SK-N-SH (cell line): Measurements from ENCODE around the gene FBXL15. TPM values are rescaled to one million over a fixed set of nuclear protein-coding genes. Genes with fewer than 3 reads are reported as not detected.

ENCODE experiments used
- CTCF ChIA-PET: fragments of 300-600, 350-600 bp; formaldehyde crosslinking; extraction: SDS; loops from one replicate; lab custom pipeline; 2021; lab: Yijun Ruan, JAX
- POLR2A ChIA-PET: fragments of 350-600 bp; sonication (Branson Sonifier 250); formaldehyde crosslinking; extraction: SDS; loops from one replicate; lab custom pipeline; 2020; ENCODE audit warnings: antibody characterized with exemption, inconsistent platforms; lab: Yijun Ruan, JAX
- DNase-seq: peaks from one replicate; pipeline ENCODE4 v3.0.0; 2012
- H2AFZ ChIP-seq: fragments of 200-600 bp; sonication (generic); 2 replicates; pipeline ENCODE4 v1.8.1; 2016; ENCODE audit warnings: antibody characterized with exemption, mild to moderate bottlenecking, low read depth
- H3F3A ChIP-seq: fragments of 200-600 bp; sonication (generic); replicated peaks from 2 replicates; pipeline ENCODE3; 2016; ENCODE audit warnings: antibody characterized with exemption, mild to moderate bottlenecking; ENCODE audit not compliant: insufficient read depth
- H3K27ac ChIP-seq, 2 experiments: fragments of 200-500 bp in 1 of 2; fragments of 200-600 bp in 1 of 2; sonication (Bioruptor generic) in 1 of 2; sonication (generic), shearing (Covaris generic) in 1 of 2; 2 replicates each; pipeline versions ENCODE4 v1.5.1 to v1.6.1; 2014 to 2016; ENCODE audit warnings: low read depth in 2 of 2, inconsistent platforms in 1 of 2, low read length in 1 of 2, mild to moderate bottlenecking in 1 of 2, mixed read lengths in 1 of 2
- H3K27me3 ChIP-seq: fragments of 200-600 bp; sonication (generic), shearing (Covaris generic); 2 replicates; pipeline ENCODE4 v1.6.1; 2016; ENCODE audit warnings: mixed run types; ENCODE audit not compliant: insufficient read depth
- H3K36me3 ChIP-seq, 2 experiments: fragments of 200-500 bp in 1 of 2; fragments of 200-600 bp in 1 of 2; sonication (Bioruptor generic) in 1 of 2; sonication (generic) in 1 of 2; replicated peaks in 1 of 2; 2 replicates each; pipeline versions ENCODE3 to v1.5.1; 2014 to 2016; ENCODE audit warnings: low read length in 1 of 2, mild to moderate bottlenecking in 1 of 2; ENCODE audit not compliant: insufficient read depth in 2 of 2, control insufficient read depth in 1 of 2
- H3K4me1 ChIP-seq, 2 experiments: fragments of 200-500 bp in 1 of 2; fragments of 200-600 bp in 1 of 2; sonication (Bioruptor generic) in 1 of 2; sonication (generic), shearing (Covaris generic) in 1 of 2; 2 replicates each; pipeline versions ENCODE4 v1.5.1 to v1.6.1; 2014 to 2016; ENCODE audit warnings: low read depth in 1 of 2, low read length in 1 of 2, mixed run types in 1 of 2; ENCODE audit not compliant: insufficient read depth in 2 of 2, control insufficient read depth in 1 of 2
- H3K4me2 ChIP-seq: fragments of 200-600 bp; sonication (generic), shearing (Covaris generic); 2 replicates; pipeline ENCODE4 v1.6.1; 2017; ENCODE audit warnings: mixed run types
- H3K4me3 ChIP-seq, 2 experiments: fragments of 200-500 bp in 1 of 2; fragments of 200-600 bp in 1 of 2; sonication (Bioruptor generic) in 1 of 2; sonication (generic), shearing (Covaris generic) in 1 of 2; 2 replicates each; pipeline versions ENCODE4 v1.5.1 to v1.8.1; 2014 to 2016; ENCODE audit warnings: low read depth in 2 of 2, inconsistent platforms in 1 of 2, low read length in 1 of 2, mild to moderate bottlenecking in 1 of 2, mixed read lengths in 1 of 2, moderate library complexity in 1 of 2
- H3K79me2 ChIP-seq: fragments of 200-600 bp; sonication (generic); 2 replicates; pipeline ENCODE4 v1.8.1; 2017; ENCODE audit warnings: mild to moderate bottlenecking; ENCODE audit not compliant: insufficient read depth
- H3K9ac ChIP-seq: fragments of 200-600 bp; sonication (generic); 2 replicates; pipeline ENCODE4 v1.6.1; 2017; ENCODE audit warnings: mixed run types
- H3K9me2 ChIP-seq: fragments of 200-600 bp; sonication (generic); 2 replicates; pipeline ENCODE4 v1.6.1; 2017; ENCODE audit warnings: mixed run types
- H3K9me3 ChIP-seq: fragments of 200-600 bp; sonication (generic); 2 replicates; pipeline ENCODE4 v1.6.1; 2017; ENCODE audit warnings: mixed run types, mild to moderate bottlenecking, moderate library complexity
- H4K20me1 ChIP-seq: fragments of 200-600 bp; sonication (generic); 2 replicates; pipeline ENCODE4 v1.6.1; 2017; ENCODE audit warnings: mild to moderate bottlenecking, mixed run types; ENCODE audit not compliant: insufficient read depth
- REST ChIP-seq: IDR thresholded peaks from 2 replicates; pipeline ENCODE4 v1.6.1; 2012; ENCODE audit warnings: mild to moderate bottlenecking, low read depth, low read length, moderate library complexity
- RFX5 ChIP-seq: IDR thresholded peaks from 2 replicates; pipeline ENCODE4 v1.6.1; 2012; ENCODE audit warnings: mild to moderate bottlenecking, improper control_type of control experiment, low read length
- WGBS: methylation state at CpG from one replicate; pipeline ENCODE4 v1.1.6; 2017; ENCODE audit warnings: low lambda C conversion rate; 5-methylcytosine and 5-hydroxymethylcytosine counted together
- polyA plus RNA-seq, 3 experiments: library from polyadenylated mRNA; depleted of rRNA; stranded (reverse); fragments of >200 nt; gene quantifications; 2 replicates each; pipeline ENCODE4 v1.2.3, GENCODE V29; 2012

Gene FBXL15
- polyA plus RNA-seq, 1 of the 3 experiments (the other 2 are of a cell fraction) = 17.2 TPM

- TF ChIP-seq REST = peak; percentile 77; the same call in 1 of the 2 replicates
- TF ChIP-seq RFX5 = no peak
- Histone ChIP-seq H3K9me3 (no peaks in the 10 kb centered on the region), H3K79me2 (no peaks in the 10 kb centered on the region), H3K27ac (peak overlapping the region; percentile 78 to 99; a peak in 3 of 4 replicates), H3K9ac (peak overlapping the region; percentile 68; the same call in 1 of the 2 replicates), H3K4me3 (peak overlapping the region; percentile 77 to 90), H4K20me1 (no peaks in the 10 kb centered on the region), H3K36me3 (peaks cover 0 to 21% of the 10 kb centered on the region in 2 experiments), H2AFZ (peak overlapping the region; percentile 85), H3K27me3 (no peaks in the 10 kb centered on the region), H3K9me2 (no peaks in the 10 kb centered on the region), H3F3A (peaks cover 15% of the 10 kb centered on the region), H3K4me1 (peaks cover 0 to 29% of the 10 kb centered on the region in 2 experiments; a peak in 2 of 4 replicates), H3K4me2 (peak overlapping the region; percentile 84)
- WGBS = under 1% methylated on average over 17 of the region's 21 CpGs
- DNase-seq = peak; percentile 45
- ChIA-PET CTCF (interaction anchor here (1.1 to 18.3 kb wide), 10 partner anchors 9 to 251 kb away, joined by 3 to 359 read pairs (median 24); partner anchors contain the start of genes C10orf95, CUEDC2, NFKB2 and SUFU), POLR2A (interaction anchor here (0.6 to 4.2 kb wide), 11 partner anchors 12 to 307 kb away, joined by 3 to 41 read pairs (median 4); partner anchors contain the start of genes C10orf95 and CUEDC2)
Observed at GRCh38 chr10:102420181-102420713, 389 bp upstream of the FBXL15 start.

DNA sequence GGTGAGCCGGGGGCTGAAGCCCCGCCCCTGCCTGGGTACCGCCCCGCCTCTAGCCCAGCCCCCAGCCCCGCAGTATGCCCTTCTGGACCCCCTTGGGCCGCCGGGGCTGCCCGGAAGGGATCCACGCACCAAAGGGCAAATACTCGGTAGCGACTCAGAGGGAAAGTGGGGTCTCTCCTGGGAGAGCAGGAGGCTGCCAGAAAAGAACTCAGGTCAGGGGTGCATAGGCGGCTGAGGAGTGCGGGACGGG, 796 bp downstream of the FBXL15 start:
- no peaks in the 10 kb centered on the region for H4K20me1 ChIP-seq
- H3K9ac ChIP-seq = peak overlapping the region; percentile 68
- peaks cover 0 to 29% of the 10 kb centered on the region in 2 experiments; a peak in 2 of 4 replicates for H3K4me1 ChIP-seq
- H3K27ac ChIP-seq = peak overlapping the region; percentile 78 to 99; a peak in 3 of 4 replicates
- POLR2A ChIA-PET = interaction anchor here (0.9 to 4.2 kb wide), 7 partner anchors 8 to 163 kb away, joined by 3 to 41 read pairs (median 4); partner anchors contain the start of genes CUEDC2 and NFKB2
- no peak for DNase-seq
- peak overlapping the region; percentile 77 to 90 for H3K4me3 ChIP-seq
- peaks cover 15% of the 10 kb centered on the region for H3F3A ChIP-seq
- H3K36me3 ChIP-seq = peaks cover 0 to 21% of the 10 kb centered on the region in 2 experiments
- no peaks in the 10 kb centered on the region for H3K9me2 ChIP-seq
- peak overlapping the region; percentile 84 for H3K4me2 ChIP-seq
- no peaks in the 10 kb centered on the region for H3K79me2 ChIP-seq
- H2AFZ ChIP-seq = peak overlapping the region; percentile 85
- CTCF ChIA-PET = interaction anchor here (1.0 to 18.3 kb wide), 13 partner anchors 10 to 268 kb away, joined by 3 to 359 read pairs (median 21); partner anchors contain the start of genes C10orf95, CUEDC2, ELOVL3 and NFKB2
- H3K9me3 ChIP-seq = no peaks in the 10 kb centered on the region
- no peaks in the 10 kb centered on the region for H3K27me3 ChIP-seq
- WGBS = 0% methylated on average over 2 of the region's 14 CpGs
- TF ChIP-seq REST = no peak
